DMS114 treated with DMSO at 0.1 percent for 48 hours (cell line): ENCODE data around the gene TMCO5A.
A peak's percentile ranks its signal among the peaks of the same experiment; 100 is the strongest.

Source experiments
- DNase-seq: peaks from one replicate; lab custom pipeline; 2025; ENCODE audit not compliant: unreplicated experiment; lab: John Stamatoyannopoulos, UW

The TMCO5A gene

GRCh38 chr15:37967788-37968187, 33.3 kb downstream of the TMCO5A start:
- DNase-seq = no peak

GRCh38 chr15:37973856-37974255, 39.4 kb downstream of the TMCO5A start:
- DNase-seq = no peak

GRCh38 chr15:37978231-37978630, 43.8 kb downstream of the TMCO5A start:
- no peak for DNase-seq

GRCh38 chr15:37979671-37980409, 45.4 kb downstream of the TMCO5A start:
- DNase-seq = no peak

- DNase-seq = no peak
Observed at GRCh38 chr15:37981201-37981600, 46.8 kb downstream of the TMCO5A start.

GRCh38 chr15:37981775-37982174, 47.3 kb downstream of the TMCO5A start:
- DNase-seq = peak; percentile 32

- no peak for DNase-seq
Observed at GRCh38 chr15:37984368-37984767, 49.9 kb downstream of the TMCO5A start.

- peak; percentile 61 for DNase-seq
Observed at GRCh38 chr15:37995461-37996347, 61.3 kb downstream of the TMCO5A start.
